ENCODE measurements around the gene KLF11.

- TF ChIP-seq ZKSCAN1 (IDR thresholded peaks at IDR 0.05; ENCODE audit: low read depth, low read length) (no peak), MAX (CRISPR knock-in tag; IDR thresholded peaks at IDR 0.05) (no peak), IRF2 (CRISPR knock-in tag; IDR thresholded peaks at IDR 0.05) (no peak), ZNF561 (CRISPR knock-in tag; conservative IDR thresholded peaks at IDR 0.05) (no peak), CTCF (IDR thresholded peaks at IDR 0.05 in 2 of 3, conservative IDR thresholded peaks at IDR 0.05 in 1 of 3; ENCODE audit: insufficient read depth in 2 of 3, low read depth in 1 of 3, low read length in 3 of 3) (no peak), EZH2 (IDR thresholded peaks at IDR 0.05; ENCODE audit: borderline replicate concordance, low read depth, low read length) (no peak), FOSL1 (tag; conservative IDR thresholded peaks at IDR 0.05) (no peak), FOXM1 (IDR thresholded peaks at IDR 0.05; ENCODE audit: low read depth) (no peak), FOXM1 (CRISPR knock-in tag; IDR thresholded peaks at IDR 0.05; ENCODE audit: low read depth) (no peak), NR1H2 (CRISPR knock-in tag; IDR thresholded peaks at IDR 0.05) (no peak)
Measured at GRCh38 chr2:9995059-9995458, 48.3 kb upstream of the KLF11 start.
